Measurements from ENCODE around the gene MPPED1.

MPPED1 gene

GRCh38 chr22:43473031-43473430 is 61.2 kb downstream of the MPPED1 start:
- intact Hi-C loops (cut with DNase I; ENCODE audit: low total_unique reads): no loop called here
- DNase-seq: no peak
- H3K27me3 ChIP-seq: peaks cover 0 to 47% of the 10 kb centered on the region in 2 donors
- no peaks in the 10 kb centered on the region for H3K4me1 ChIP-seq
- no peaks in the 10 kb centered on the region for H3K36me3 ChIP-seq
- H3K9me3 ChIP-seq: no peaks in the 10 kb centered on the region
- no peak overlapping the region for H3K27ac ChIP-seq
- H3K4me3 ChIP-seq: no peak overlapping the region
- TF ChIP-seq CTCF (IDR thresholded peaks at IDR 0.05): no peak

GRCh38 chr22:43473441-43473840 is 61.6 kb downstream of the MPPED1 start:
- intact Hi-C loops (cut with DNase I; ENCODE audit: low total_unique reads): no loop called here
- Histone ChIP-seq H3K27me3 (peaks cover 0 to 49% of the 10 kb centered on the region in 2 donors), H3K9me3 (no peaks in the 10 kb centered on the region), H3K4me1 (no peaks in the 10 kb centered on the region), H3K4me3 (no peak overlapping the region), H3K27ac (no peak overlapping the region), H3K36me3 (no peaks in the 10 kb centered on the region)
- DNase-seq: no peak
- no peak for TF ChIP-seq CTCF (IDR thresholded peaks at IDR 0.05)

GRCh38 chr22:43474161-43475101 is 62.6 kb downstream of the MPPED1 start:
- intact Hi-C loops (cut with DNase I; ENCODE audit: low total_unique reads): no loop called here
- no peaks in the 10 kb centered on the region for H3K4me1 ChIP-seq
- no peak overlapping the region for H3K4me3 ChIP-seq
- no peak overlapping the region for H3K27ac ChIP-seq
- H3K36me3 ChIP-seq: no peaks in the 10 kb centered on the region
- TF ChIP-seq CTCF (IDR thresholded peaks at IDR 0.05): no peak
- DNase-seq: no peak
- H3K27me3 ChIP-seq: peaks cover 0 to 39% of the 10 kb centered on the region in 2 donors
- H3K9me3 ChIP-seq: no peaks in the 10 kb centered on the region

- intact Hi-C loops (cut with DNase I; ENCODE audit: low total_unique reads): no loop called here
- no peak for TF ChIP-seq CTCF (IDR thresholded peaks at IDR 0.05)
- Histone ChIP-seq H3K27me3 (peaks cover 0 to 32% of the 10 kb centered on the region in 2 donors), H3K36me3 (no peaks in the 10 kb centered on the region), H3K9me3 (no peaks in the 10 kb centered on the region), H3K4me3 (no peak overlapping the region), H3K4me1 (no peaks in the 10 kb centered on the region), H3K27ac (no peak overlapping the region)
- no peak for DNase-seq
Measured at GRCh38 chr22:43475549-43476076, 63.8 kb downstream of the MPPED1 start.

GRCh38 chr22:43476341-43476740 is 64.5 kb downstream of the MPPED1 start:
- DNase-seq: no peak
- H3K27me3 ChIP-seq: peaks cover 0 to 27% of the 10 kb centered on the region in 2 donors
- intact Hi-C loops (cut with DNase I; ENCODE audit: low total_unique reads): no loop called here

More at GRCh38 chr22:43476341-43476740, 64.5 kb downstream of the MPPED1 start:
- H3K4me1 ChIP-seq: no peaks in the 10 kb centered on the region
- no peaks in the 10 kb centered on the region for H3K9me3 ChIP-seq
- no peak overlapping the region for H3K4me3 ChIP-seq
- no peak overlapping the region for H3K27ac ChIP-seq
- no peaks in the 10 kb centered on the region for H3K36me3 ChIP-seq
- TF ChIP-seq CTCF (IDR thresholded peaks at IDR 0.05): no peak
